MM.1S (cell line): ENCODE measurements around the gene RUSC2.

ENCODE experiments used
- CTCF ChIP-seq: fragments of 300-600 bp; sonication (generic); IDR thresholded peaks from 2 replicates; pipeline ENCODE4 v1.5.1; 2016; ENCODE audit warnings: antibody characterized with exemption, low read length, mixed read lengths
- EZH2 ChIP-seq: fragments of 300-600 bp; sonication (generic); optimal IDR thresholded peaks from 2 replicates; pipeline ENCODE3; 2017; ENCODE audit warnings: low read depth, mild to moderate bottlenecking, antibody characterized with exemption, low read length, mixed read lengths

- TF ChIP-seq CTCF (no peak), EZH2 (no peak)
These were observed 25.5 kb upstream of the RUSC2 start for GRCh38 chr9:35464141-35465025.
